GM18868 (cell line): ENCODE results near the gene GTF3C5.

Source experiments
- ATAC-seq: cut with Tn5 transposase; IDR thresholded peaks from one replicate; pipeline ENCODE4 v1.9.1; 2021; ENCODE audit warnings: mild to moderate bottlenecking, moderate library complexity; ENCODE audit not compliant: unreplicated experiment

The GTF3C5 gene

GRCh38 chr9:133104718-133105460 lies 74.1 kb downstream of the GTF3C5 start:
- ATAC-seq, result no peak

DNA sequence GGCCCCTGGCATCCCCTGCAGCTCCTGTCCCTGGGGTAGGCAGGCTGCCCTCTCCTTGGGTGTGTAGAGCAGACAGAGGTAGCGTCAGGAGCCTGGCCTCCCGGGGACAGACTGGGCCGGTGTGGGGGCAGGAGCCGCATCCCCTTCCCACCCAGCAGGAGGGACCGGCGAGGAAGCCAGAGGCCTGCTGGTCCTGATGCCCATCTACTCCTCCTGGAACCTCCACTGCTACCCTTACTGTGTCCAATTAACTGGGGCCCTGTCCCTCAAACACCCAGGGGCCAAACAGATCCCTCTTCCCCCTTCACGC lies 74.6 kb downstream of the GTF3C5 start:
- no peak for ATAC-seq

- ATAC-seq, result no peak
Measured at GRCh38 chr9:133106511-133107244, 75.9 kb downstream of the GTF3C5 start.

DNA sequence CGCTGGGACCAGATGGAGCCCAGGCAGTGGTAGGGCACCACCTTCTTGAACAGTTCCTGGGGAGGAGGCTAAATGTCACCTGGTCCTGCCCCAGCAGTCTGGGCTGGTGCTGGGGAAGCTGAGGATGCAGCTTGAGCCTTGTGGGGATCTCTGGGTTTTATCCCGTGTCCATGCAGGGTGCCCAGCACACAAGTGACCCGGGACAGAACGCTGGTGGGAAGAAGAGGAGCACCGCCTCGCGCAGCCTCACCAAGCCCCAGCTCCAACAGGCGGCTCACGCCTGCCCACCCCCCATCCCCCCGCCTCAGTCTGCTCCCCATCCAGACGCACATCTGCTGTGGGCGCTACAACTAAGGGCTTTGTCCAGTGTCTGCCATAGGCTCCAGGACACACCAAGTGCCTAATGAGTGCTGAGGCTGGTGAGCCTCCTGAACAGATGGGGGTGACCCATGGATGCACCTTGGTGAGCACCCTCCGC lies 76.5 kb downstream of the GTF3C5 start:
- ATAC-seq, result no peak
